ENCODE results near the gene AGO4. TPM values are rescaled to one million over a fixed set of nuclear protein-coding genes. Genes with fewer than 3 reads are reported as not detected.
A peak's percentile ranks its signal among the peaks of the same experiment; 100 is the strongest.

The AGO4 gene
- total RNA-seq, 1 experiment from 2014 or later, result 7.0 TPM

DNA sequence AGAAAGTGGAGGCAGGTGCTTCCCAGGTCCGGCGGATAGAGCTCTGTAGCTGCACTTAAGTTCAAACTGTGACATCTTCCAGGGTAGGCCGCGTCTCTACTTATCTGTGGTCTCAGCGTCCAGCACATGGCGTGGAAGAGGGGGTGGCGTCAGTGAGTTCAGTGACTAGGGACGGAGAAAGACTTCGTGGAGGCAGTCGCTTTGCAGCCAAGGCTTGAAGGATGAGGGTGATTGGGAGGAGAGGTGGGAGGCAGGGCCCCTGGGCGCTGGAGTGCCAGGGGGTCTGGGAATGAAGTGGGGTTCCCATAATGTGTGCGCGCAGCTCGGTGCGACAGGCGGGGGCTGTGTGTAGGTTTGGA, 74.7 kb downstream of the AGO4 start:
- peak overlapping the region; percentile 93 for H3K4me3 ChIP-seq (ENCODE audit: low read depth, low read length, poor library complexity, severe bottlenecking)
- no peaks in the 10 kb centered on the region for H3K27me3 ChIP-seq (replicated peaks; ENCODE audit: insufficient read depth, low read depth, low read length, poor library complexity)
- no peak for TF ChIP-seq EZH2 (IDR thresholded peaks at IDR 0.05; ENCODE audit: borderline replicate concordance, low read depth, low read length, poor library complexity, severe bottlenecking)
- TF ChIP-seq, protein P1, sequence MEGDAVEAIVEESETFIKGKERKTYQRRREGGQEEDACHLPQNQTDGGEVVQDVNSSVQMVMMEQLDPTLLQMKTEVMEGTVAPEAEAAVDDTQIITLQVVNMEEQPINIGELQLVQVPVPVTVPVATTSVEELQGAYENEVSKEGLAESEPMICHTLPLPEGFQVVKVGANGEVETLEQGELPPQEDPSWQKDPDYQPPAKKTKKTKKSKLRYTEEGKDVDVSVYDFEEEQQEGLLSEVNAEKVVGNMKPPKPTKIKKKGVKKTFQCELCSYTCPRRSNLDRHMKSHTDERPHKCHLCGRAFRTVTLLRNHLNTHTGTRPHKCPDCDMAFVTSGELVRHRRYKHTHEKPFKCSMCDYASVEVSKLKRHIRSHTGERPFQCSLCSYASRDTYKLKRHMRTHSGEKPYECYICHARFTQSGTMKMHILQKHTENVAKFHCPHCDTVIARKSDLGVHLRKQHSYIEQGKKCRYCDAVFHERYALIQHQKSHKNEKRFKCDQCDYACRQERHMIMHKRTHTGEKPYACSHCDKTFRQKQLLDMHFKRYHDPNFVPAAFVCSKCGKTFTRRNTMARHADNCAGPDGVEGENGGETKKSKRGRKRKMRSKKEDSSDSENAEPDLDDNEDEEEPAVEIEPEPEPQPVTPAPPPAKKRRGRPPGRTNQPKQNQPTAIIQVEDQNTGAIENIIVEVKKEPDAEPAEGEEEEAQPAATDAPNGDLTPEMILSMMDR (conservative IDR thresholded peaks at IDR 0.05; ENCODE audit: low read depth, low read length), result no peak
- POLR2A ChIA-PET (ENCODE audit: low non-redundant PET), result no interaction called here
- no peak for DNase-seq (ENCODE audit: low spot score)
- intact Hi-C loops (cut with micrococcal nuclease; ENCODE audit: unreplicated experiment), result no loop called here
- no peak overlapping the region for H3K27ac ChIP-seq (ENCODE audit: low read depth, low read length, poor library complexity, severe bottlenecking)
- H3K4me1 ChIP-seq (ENCODE audit: insufficient read depth, low read length, poor library complexity, severe bottlenecking), result peaks cover 22% of the 10 kb centered on the region
- CTCF ChIA-PET, result interaction anchor here (0.8 kb wide), 2 partner anchors 11 to 15 kb away, joined by 3 to 7 read pairs; no protein-coding TSS in a partner anchor
- H3K9me3 ChIP-seq (ENCODE audit: low read depth, low read length, poor library complexity, severe bottlenecking), result no peaks in the 10 kb centered on the region
- no TSS peak for BruUV-seq (replicated peaks)
- H3K36me3 ChIP-seq (ENCODE audit: insufficient read depth, low read length, poor library complexity, severe bottlenecking), result no peaks in the 10 kb centered on the region

DNA sequence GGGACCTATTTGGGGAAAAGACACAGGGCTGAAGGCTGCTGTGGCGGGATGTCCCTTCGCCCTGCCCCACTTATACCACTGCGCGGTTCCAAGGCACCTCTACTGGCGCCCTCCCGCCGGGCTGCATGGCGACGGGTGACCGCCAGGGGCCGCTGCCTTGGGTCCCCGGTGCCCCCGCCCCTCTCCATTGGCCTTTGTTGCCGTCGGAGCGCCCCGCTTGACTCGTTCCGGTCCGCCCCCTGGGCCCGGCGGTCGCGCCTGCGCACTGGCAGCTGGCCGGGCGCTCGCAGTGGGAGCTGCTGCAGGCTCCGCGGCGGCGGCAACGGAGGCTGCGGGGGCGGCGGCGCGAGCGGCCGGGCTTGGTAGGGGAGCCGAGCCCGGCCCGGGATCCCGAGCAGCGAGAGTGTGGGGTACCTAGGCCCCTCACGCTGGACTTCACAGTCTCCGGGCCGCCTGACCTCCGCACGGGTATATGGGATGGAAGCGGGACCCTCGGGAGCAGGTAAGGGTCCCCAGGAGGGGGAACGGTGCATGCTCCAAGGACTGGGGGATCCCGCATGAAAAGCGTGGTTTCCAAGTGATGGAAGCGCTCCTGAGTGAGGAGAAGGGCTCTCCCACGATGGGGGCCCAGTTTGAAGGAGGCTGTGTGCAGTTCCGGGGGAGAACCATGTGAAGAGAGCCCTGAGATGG, 75.3 kb downstream of the AGO4 start, which contains the start of gene AGO1:
AGO1 (plus strand) TSS at position 265 of the 690 bp plus-strand sequence; CDS start at position 478, 213 bp downstream.
- ChIA-PET CTCF (interaction anchor here (0.5 to 0.9 kb wide), 11 partner anchors 10 to 732 kb away, joined by 3 to 9 read pairs (median 4); partner anchors contain the start of gene AGO3), POLR2A (ENCODE audit: low non-redundant PET) (no interaction called here)
- Histone ChIP-seq H3K27me3 (replicated peaks; ENCODE audit: insufficient read depth, low read depth, low read length, poor library complexity) (no peaks in the 10 kb centered on the region), H3K36me3 (ENCODE audit: insufficient read depth, low read length, poor library complexity, severe bottlenecking) (no peaks in the 10 kb centered on the region), H3K27ac (ENCODE audit: low read depth, low read length, poor library complexity, severe bottlenecking) (peak within 1 kb of the TSS; percentile 82), H3K4me3 (ENCODE audit: low read depth, low read length, poor library complexity, severe bottlenecking) (peak within 1 kb of the TSS; percentile 93), H3K4me1 (ENCODE audit: insufficient read depth, low read length, poor library complexity, severe bottlenecking) (peaks cover 22% of the 10 kb centered on the region), H3K9me3 (ENCODE audit: low read depth, low read length, poor library complexity, severe bottlenecking) (no peaks in the 10 kb centered on the region)
- TF ChIP-seq, protein P1 (conservative IDR thresholded peaks at IDR 0.05; ENCODE audit: low read depth, low read length), result peak; percentile 94
- no peak for TF ChIP-seq EZH2 (IDR thresholded peaks at IDR 0.05; ENCODE audit: borderline replicate concordance, low read depth, low read length, poor library complexity, severe bottlenecking)
- no TSS peak for BruUV-seq (replicated peaks)
- DNase-seq (ENCODE audit: low spot score), result peak; percentile 96
- intact Hi-C loops (cut with micrococcal nuclease; ENCODE audit: unreplicated experiment), result no loop called here

DNA sequence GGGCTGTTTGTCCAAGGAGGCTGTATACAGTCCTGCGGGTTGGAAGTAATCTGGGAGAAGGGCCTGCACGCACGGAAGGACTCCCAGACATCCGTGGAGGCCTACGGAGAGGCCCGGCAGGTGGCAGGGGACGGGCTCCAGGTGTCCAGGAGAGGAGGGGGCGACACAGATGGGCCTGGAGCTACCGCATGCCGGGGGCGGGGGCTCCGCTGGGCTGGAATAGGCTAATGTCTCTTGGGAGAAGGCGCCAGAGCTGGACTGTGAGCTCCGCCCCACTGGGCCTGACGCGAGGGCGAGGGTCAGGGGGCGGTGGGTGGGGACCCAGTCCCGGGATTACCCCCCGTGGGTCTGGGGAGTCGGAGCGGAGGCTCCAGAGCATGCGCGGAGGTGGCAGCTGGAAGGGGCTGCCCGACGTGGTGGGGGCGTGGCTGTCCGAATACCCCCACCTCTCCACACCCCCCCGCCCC, 75.9 kb downstream of the AGO4 start:
- Histone ChIP-seq H3K9me3 (ENCODE audit: low read depth, low read length, poor library complexity, severe bottlenecking) (no peaks in the 10 kb centered on the region), H3K4me3 (ENCODE audit: low read depth, low read length, poor library complexity, severe bottlenecking) (peak overlapping the region; percentile 93), H3K4me1 (ENCODE audit: insufficient read depth, low read length, poor library complexity, severe bottlenecking) (peaks cover 22% of the 10 kb centered on the region), H3K27me3 (replicated peaks; ENCODE audit: insufficient read depth, low read depth, low read length, poor library complexity) (no peaks in the 10 kb centered on the region), H3K27ac (ENCODE audit: low read depth, low read length, poor library complexity, severe bottlenecking) (peak overlapping the region; percentile 82), H3K36me3 (ENCODE audit: insufficient read depth, low read length, poor library complexity, severe bottlenecking) (peaks cover 4% of the 10 kb centered on the region)
- POLR2A ChIA-PET (ENCODE audit: low non-redundant PET), result no interaction called here
- TF ChIP-seq EZH2 (IDR thresholded peaks at IDR 0.05; ENCODE audit: borderline replicate concordance, low read depth, low read length, poor library complexity, severe bottlenecking), result no peak
- TF ChIP-seq, protein P1 (conservative IDR thresholded peaks at IDR 0.05; ENCODE audit: low read depth, low read length), result no peak
- CTCF ChIA-PET, result interaction anchor here (0.5 to 0.9 kb wide), 11 partner anchors 10 to 732 kb away, joined by 3 to 9 read pairs (median 4); partner anchors contain the start of gene AGO3
- peak; percentile 72 for DNase-seq (ENCODE audit: low spot score)
- BruUV-seq (replicated peaks), result no TSS peak
- intact Hi-C loops (cut with micrococcal nuclease; ENCODE audit: unreplicated experiment), result no loop called here

All from A673 (cell line).